ENCODE results near the gene MYBPH.

- no peak for TF ChIP-seq CTCF (IDR thresholded peaks at IDR 0.05; ENCODE audit: low read depth, low read length)
- no peak for TF ChIP-seq POLR2A (IDR thresholded peaks at IDR 0.05; ENCODE audit: extremely low read depth, insufficient read length)
These were observed 4.8 kb downstream of the MYBPH start for GRCh38 chr1:203170625-203171330.
